Measurements from ENCODE around the gene DAB2IP. TPM values are rescaled to one million over a fixed set of nuclear protein-coding genes. Genes with fewer than 3 reads are reported as not detected.

DAB2IP gene
- total RNA-seq, 2 donors from 2014 or later: 38.0 to 47.0 TPM

GRCh38 chr9:121671612-121672155 is 20.2 kb downstream of the DAB2IP start:
- Histone ChIP-seq H3K36me3 (no peaks in the 10 kb centered on the region), H3K27me3 (no peaks in the 10 kb centered on the region), H3K9me3 (no peaks in the 10 kb centered on the region), H3K4me1 (peaks cover 0 to 66% of the 10 kb centered on the region in 2 donors), H3K4me3 (no peak overlapping the region), H3K27ac (no peak overlapping the region)
- no peak for TF ChIP-seq CTCF (IDR thresholded peaks at IDR 0.05)
- DNase-seq (ENCODE audit: low spot score): no peak

- Histone ChIP-seq H3K4me1 (peaks cover 0 to 67% of the 10 kb centered on the region in 2 donors), H3K27me3 (no peaks in the 10 kb centered on the region), H3K4me3 (no peak overlapping the region), H3K27ac (no peak overlapping the region), H3K9me3 (no peaks in the 10 kb centered on the region), H3K36me3 (no peaks in the 10 kb centered on the region)
- TF ChIP-seq CTCF (IDR thresholded peaks at IDR 0.05): no peak
- DNase-seq (ENCODE audit: low spot score): no peak
These were observed 20.8 kb downstream of the DAB2IP start for GRCh38 chr9:121672213-121672612.

- H3K27ac ChIP-seq: no peak overlapping the region
- H3K9me3 ChIP-seq: no peaks in the 10 kb centered on the region
- no peaks in the 10 kb centered on the region for H3K27me3 ChIP-seq
- DNase-seq (ENCODE audit: low spot score): no peak
- no peak for TF ChIP-seq CTCF (IDR thresholded peaks at IDR 0.05)
- no peak overlapping the region for H3K4me3 ChIP-seq
- H3K4me1 ChIP-seq: peaks cover 0 to 68% of the 10 kb centered on the region in 2 donors
- H3K36me3 ChIP-seq: no peaks in the 10 kb centered on the region
These were observed 21.6 kb downstream of the DAB2IP start for GRCh38 chr9:121672986-121673385.

- Histone ChIP-seq H3K9me3 (no peaks in the 10 kb centered on the region), H3K4me3 (no peak overlapping the region), H3K4me1 (peaks cover 0 to 68% of the 10 kb centered on the region in 2 donors), H3K27me3 (no peaks in the 10 kb centered on the region), H3K36me3 (peaks cover 1% of the 10 kb centered on the region), H3K27ac (no peak overlapping the region)
- no peak for DNase-seq (ENCODE audit: low spot score)
- TF ChIP-seq CTCF (IDR thresholded peaks at IDR 0.05): no peak
These were observed 22.1 kb downstream of the DAB2IP start for GRCh38 chr9:121673576-121673975.

- H3K4me1 ChIP-seq: peaks cover 0 to 68% of the 10 kb centered on the region in 2 donors
- H3K27ac ChIP-seq: no peak overlapping the region
- H3K4me3 ChIP-seq: no peak overlapping the region
These were observed 22.6 kb downstream of the DAB2IP start for GRCh38 chr9:121674017-121674416.

More at GRCh38 chr9:121674017-121674416, 22.6 kb downstream of the DAB2IP start:
- no peak for TF ChIP-seq CTCF (IDR thresholded peaks at IDR 0.05)
- no peak for DNase-seq (ENCODE audit: low spot score)
- Histone ChIP-seq H3K27me3 (no peaks in the 10 kb centered on the region), H3K9me3 (no peaks in the 10 kb centered on the region), H3K36me3 (peaks cover 6% of the 10 kb centered on the region)

All from right atrium auricular region (tissue), 2 donors.